GM19193 (cell line): ENCODE measurements around the gene ZFX.

Experiments used
- POLR2A ChIP-seq: IDR thresholded peaks from 4 replicates; pipeline ENCODE4 v1.6.1; 2011; ENCODE audit not compliant: insufficient read depth, insufficient read length; ENCODE audit errors: extremely low read depth

The ZFX gene

GRCh38 chrX:24175276-24175675, 25.7 kb downstream of the ZFX start:
- TF ChIP-seq POLR2A = no peak

GRCh38 chrX:24178441-24178840, 28.9 kb downstream of the ZFX start:
- no peak for TF ChIP-seq POLR2A

GRCh38 chrX:24184018-24184417, 34.5 kb downstream of the ZFX start:
- no peak for TF ChIP-seq POLR2A

GRCh38 chrX:24186483-24186882, 37.0 kb downstream of the ZFX start:
- TF ChIP-seq POLR2A = no peak

GRCh38 chrX:24186986-24187385, 37.5 kb downstream of the ZFX start:
- no peak for TF ChIP-seq POLR2A

GRCh38 chrX:24189490-24189889, 40.0 kb downstream of the ZFX start:
- no peak for TF ChIP-seq POLR2A

GRCh38 chrX:24190500-24191156, 41.1 kb downstream of the ZFX start:
- no peak for TF ChIP-seq POLR2A

- no peak for TF ChIP-seq POLR2A
Observed at GRCh38 chrX:24196509-24196908, 47.0 kb downstream of the ZFX start.

- no peak for TF ChIP-seq POLR2A
Observed at GRCh38 chrX:24198101-24198500, 48.6 kb downstream of the ZFX start.

GRCh38 chrX:24200133-24200532, 50.6 kb downstream of the ZFX start:
- no peak for TF ChIP-seq POLR2A

GRCh38 chrX:24201216-24201615, 51.7 kb downstream of the ZFX start:
- TF ChIP-seq POLR2A = no peak

- TF ChIP-seq POLR2A = no peak
Observed at GRCh38 chrX:24202465-24203031, 53.0 kb downstream of the ZFX start.

GRCh38 chrX:24203072-24203808, 53.7 kb downstream of the ZFX start:
- no peak for TF ChIP-seq POLR2A

GRCh38 chrX:24204331-24204730, 54.8 kb downstream of the ZFX start:
- no peak for TF ChIP-seq POLR2A

- no peak for TF ChIP-seq POLR2A
Observed at GRCh38 chrX:24204958-24205357, 55.4 kb downstream of the ZFX start.

GRCh38 chrX:24207826-24208225, 58.3 kb downstream of the ZFX start:
- TF ChIP-seq POLR2A = no peak
